ENCODE data around the gene SLC7A10.

The SLC7A10 gene

DNA sequence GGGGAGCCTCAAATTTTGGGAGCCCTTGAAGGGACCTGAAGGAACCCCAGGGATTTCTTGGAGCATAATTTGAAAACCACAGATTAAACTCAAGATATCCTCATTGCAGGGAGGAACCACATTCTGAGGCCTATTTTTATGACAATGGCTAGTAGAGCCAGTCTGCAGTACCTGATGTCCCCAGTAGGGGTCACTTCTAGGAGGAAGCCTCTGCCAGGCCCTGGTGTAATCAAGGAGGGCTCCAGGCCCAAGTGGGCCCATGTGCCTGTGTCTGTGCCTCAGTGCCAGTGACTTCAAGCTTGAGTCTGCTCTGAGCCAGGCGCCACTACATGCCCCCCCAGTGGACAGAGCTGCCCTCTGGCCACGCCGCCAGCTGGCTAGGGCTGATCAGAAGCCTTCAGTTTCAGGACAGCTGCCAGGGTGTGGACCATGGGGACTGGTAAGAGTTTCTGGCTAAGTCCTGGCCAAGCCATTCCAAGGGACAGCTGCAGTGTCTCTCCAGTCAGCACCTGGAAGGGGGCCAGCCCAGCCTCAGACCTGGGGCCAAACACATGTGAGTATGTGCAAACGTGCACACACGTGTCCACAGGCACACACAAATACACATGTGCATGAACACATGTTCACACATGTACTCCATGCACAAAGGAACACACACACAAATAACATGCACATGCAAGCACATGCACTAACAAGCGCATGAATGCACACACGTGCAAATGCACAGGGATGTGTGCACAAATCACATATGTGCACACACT lies 20.5 kb upstream of the SLC7A10 start:
- DNase-seq (ENCODE audit: extremely low read depth, low read depth): no peak
- H3K4me3 ChIP-seq (replicated peaks; ENCODE audit: low read depth, low read length): no peak overlapping the region
- TF ChIP-seq, protein P1, sequence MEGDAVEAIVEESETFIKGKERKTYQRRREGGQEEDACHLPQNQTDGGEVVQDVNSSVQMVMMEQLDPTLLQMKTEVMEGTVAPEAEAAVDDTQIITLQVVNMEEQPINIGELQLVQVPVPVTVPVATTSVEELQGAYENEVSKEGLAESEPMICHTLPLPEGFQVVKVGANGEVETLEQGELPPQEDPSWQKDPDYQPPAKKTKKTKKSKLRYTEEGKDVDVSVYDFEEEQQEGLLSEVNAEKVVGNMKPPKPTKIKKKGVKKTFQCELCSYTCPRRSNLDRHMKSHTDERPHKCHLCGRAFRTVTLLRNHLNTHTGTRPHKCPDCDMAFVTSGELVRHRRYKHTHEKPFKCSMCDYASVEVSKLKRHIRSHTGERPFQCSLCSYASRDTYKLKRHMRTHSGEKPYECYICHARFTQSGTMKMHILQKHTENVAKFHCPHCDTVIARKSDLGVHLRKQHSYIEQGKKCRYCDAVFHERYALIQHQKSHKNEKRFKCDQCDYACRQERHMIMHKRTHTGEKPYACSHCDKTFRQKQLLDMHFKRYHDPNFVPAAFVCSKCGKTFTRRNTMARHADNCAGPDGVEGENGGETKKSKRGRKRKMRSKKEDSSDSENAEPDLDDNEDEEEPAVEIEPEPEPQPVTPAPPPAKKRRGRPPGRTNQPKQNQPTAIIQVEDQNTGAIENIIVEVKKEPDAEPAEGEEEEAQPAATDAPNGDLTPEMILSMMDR (IDR thresholded peaks at IDR 0.05; ENCODE audit: low read depth, low read length, missing control alignments): peak; percentile 68

DNA sequence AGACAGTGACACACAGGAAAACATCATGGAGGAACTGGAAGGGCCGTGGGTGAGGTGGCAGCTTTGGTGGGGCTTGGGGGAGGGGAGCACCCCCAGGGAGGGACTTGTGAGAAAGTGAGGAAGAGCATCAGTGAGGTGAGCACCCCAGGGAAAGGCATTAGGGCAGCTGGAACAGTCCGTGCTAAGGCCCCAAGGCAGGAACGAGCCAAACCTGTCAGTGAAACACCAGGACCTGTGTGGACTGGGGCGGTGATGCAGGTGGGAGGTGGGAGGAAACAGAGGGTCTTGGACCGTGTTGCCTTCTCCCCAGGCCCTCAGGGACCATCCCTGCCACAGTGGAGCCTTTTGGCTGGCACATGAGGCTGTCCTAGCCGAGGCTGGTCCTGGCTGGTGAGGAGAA lies 17.3 kb upstream of the SLC7A10 start:
- no peak for DNase-seq (ENCODE audit: extremely low read depth, low read depth)
- H3K4me3 ChIP-seq (replicated peaks; ENCODE audit: low read depth, low read length): no peak overlapping the region
- TF ChIP-seq, protein P1 (IDR thresholded peaks at IDR 0.05; ENCODE audit: low read depth, low read length, missing control alignments): no peak

DNA sequence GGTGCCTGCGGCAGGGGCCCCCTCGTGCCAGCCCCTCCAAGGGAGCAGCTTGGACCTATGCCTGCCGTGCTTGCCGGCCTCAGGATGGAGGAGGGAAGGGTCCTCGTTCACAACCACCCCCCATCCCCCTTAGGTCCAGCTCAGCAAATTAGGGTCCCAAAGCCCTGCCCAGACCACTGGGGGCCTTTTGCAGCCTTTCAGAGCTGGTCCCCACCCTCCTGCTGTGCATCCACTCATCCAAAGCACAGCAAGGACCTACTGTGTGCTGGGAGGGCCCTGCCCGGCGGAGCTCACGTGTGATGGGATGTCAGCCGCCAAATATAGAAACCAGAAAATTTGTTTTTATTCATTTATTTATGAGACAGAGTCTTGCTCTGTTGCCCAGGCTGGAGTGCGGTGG lies 16.5 kb upstream of the SLC7A10 start:
- TF ChIP-seq, protein P1 (IDR thresholded peaks at IDR 0.05; ENCODE audit: low read depth, low read length, missing control alignments): no peak
- DNase-seq (ENCODE audit: extremely low read depth, low read depth): no peak
- no peak overlapping the region for H3K4me3 ChIP-seq (replicated peaks; ENCODE audit: low read depth, low read length)

DNA sequence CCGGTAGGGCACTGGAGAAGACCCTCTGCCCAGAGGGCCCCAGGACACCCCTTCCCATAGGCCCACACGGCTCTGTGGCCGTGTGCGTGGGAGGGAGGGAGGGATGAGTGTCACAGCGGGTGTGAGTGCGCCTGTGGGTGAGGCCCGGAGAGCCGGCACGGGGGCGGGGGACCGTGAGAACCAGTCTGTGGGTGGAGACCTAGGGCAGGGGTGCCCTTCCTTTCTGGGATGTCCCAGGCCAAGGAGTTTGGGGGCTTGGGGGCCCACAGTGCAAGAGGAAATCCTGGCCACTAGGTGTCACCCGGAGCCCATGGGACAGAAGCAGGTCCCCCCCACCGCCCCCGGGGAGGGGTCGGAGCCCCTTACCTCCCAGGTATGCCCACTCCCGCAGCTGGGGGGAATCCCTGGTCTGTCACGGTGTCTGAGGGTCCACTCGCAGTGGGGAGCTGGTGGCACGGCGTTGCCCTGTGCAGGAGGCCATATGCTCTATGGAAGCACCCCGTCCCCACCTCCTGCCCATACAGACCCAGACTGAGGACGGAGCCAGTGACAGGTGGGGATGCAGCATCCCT lies 16.0 kb upstream of the SLC7A10 start:
- TF ChIP-seq, protein P1 (IDR thresholded peaks at IDR 0.05; ENCODE audit: low read depth, low read length, missing control alignments): peak; percentile 54
- no peak for DNase-seq (ENCODE audit: extremely low read depth, low read depth)
- no peak overlapping the region for H3K4me3 ChIP-seq (replicated peaks; ENCODE audit: low read depth, low read length)

DNA sequence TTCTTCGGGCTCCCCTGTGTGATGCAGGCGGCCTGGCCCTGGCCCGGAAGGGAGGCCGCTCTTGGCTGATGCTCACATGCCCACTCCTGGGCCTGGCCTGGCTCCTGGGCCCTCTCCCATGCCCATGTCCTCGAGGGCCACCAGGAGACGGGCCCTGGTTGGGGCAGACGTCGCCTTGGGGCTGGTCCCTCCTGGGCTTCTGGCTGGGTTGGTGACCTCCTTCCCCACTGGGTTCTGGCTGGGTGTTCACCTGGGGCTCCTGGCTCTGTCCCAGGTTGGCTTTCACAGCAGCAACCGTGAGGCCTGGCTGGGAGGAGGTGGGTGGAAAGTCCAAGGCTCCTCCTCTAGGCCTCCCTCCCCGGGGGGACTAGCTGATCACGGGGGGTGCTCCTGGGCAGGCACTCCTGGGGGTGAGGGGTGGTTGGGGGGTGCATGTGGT lies 15.5 kb upstream of the SLC7A10 start:
- no peak overlapping the region for H3K4me3 ChIP-seq (replicated peaks; ENCODE audit: low read depth, low read length)
- TF ChIP-seq, protein P1 (IDR thresholded peaks at IDR 0.05; ENCODE audit: low read depth, low read length, missing control alignments): no peak

DNA sequence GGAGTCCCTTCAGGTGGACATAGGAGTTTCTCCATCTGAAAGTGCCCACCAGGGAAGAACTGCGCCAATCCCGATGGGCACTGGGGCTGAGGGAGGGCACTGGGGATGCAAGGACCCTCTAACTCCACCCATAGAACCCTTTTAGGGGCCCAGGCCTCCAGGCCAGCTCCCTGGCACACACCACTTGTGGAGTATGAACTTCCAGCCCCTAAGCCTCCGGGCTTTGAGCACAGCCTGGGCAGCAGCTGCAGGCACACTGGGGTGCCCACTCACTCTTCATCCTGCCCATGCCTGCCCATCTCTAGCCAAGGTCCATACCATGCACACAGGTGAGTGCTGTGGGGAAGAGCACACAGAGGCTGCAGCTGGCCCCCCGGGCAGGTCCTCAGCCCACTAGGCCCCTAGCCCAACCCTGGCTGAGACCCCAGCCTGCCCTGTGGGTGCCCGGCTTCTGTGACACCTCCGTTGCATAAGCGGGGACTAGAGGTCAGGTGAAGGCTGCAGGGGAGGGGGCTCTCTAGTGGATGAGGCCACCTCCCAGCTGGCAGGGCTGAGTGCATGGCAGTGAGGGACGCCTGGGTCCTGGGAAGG lies 14.6 kb upstream of the SLC7A10 start:
- H3K4me3 ChIP-seq (replicated peaks; ENCODE audit: low read depth, low read length): no peak overlapping the region
- DNase-seq (ENCODE audit: extremely low read depth, low read depth): no peak
- TF ChIP-seq, protein P1 (IDR thresholded peaks at IDR 0.05; ENCODE audit: low read depth, low read length, missing control alignments): no peak

More for the DNA sequence above, 15.5 kb upstream of the SLC7A10 start:
- no peak for DNase-seq (ENCODE audit: extremely low read depth, low read depth)
